ENCODE measurements around the gene SHMT1.
"Not testable (repeated sequence)": the region's sequence is repeated elsewhere in the genome, so short reads cannot be mapped to it uniquely, and the experiment has no call there.

Gene SHMT1

GRCh38 chr17:18326572-18326971, 36.8 kb downstream of the SHMT1 start:
- no peak for DNase-seq

DNA sequence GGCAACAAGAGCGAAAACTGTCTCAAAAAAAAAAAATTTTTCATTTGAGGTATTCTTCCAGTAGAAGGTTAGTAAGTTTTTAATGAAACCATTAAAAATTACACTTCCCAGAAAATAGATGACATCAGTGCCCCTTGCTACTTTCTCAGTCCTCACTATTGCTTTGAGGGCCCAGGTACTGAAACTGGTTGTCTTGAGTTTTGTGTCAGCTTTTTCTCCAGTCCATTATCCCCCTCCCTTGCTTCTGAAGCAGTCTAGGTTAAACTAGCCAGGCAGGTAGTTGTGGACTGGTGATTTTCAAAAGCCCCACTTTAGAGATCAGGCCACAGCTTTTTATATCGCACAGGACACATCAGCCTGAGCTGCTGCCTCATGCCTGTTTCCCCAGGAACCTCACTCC, 37.3 kb downstream of the SHMT1 start:
- no peak for DNase-seq

DNA sequence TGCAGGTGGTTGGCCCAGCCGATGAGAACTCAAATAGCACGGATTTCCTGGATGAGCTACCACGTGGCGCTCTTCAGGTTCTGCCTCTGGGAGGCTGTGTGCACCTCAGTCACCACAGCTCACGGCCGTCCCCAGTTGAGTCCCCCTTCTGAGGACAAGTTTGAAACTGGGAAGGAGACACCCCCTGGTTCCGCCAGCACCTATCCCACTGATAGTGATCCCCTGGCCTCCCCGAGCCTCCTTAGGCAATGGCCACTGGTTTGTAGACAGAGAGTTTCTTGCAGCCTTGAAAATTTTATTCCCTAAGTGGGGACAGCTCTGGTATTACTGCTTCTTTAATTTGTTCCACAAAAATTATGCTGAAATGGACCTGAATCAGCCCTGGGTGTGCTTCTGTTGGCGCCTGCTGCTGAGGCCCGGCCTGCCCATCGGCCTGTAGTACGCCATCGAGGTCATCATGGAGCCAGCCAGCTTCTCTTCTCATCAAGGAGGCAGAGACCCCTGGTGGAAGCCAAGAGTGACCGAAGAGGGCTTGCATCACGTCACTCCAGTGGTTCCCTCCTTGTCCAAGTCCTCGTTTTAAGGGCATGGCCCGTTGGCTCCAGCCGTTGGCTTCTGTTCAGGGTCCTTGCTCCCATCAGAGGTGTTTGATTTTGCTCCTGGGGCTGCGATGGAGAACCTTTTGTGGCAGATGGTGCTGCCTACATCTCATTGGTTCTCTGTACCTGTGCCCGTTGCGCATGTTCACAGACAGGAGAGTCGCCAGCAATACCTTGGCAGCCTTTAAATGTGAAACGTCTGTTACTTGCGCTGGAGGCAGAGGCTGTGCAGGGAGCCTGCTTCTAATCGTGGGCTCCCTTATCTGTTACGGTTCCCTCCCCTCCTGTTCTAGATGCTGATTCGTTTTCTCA, 39.0 kb downstream of the SHMT1 start:
- DNase-seq = no peak

- no peak for DNase-seq
Observed at GRCh38 chr17:18323507-18324139, 39.7 kb downstream of the SHMT1 start.

- DNase-seq = no peak
Observed at GRCh38 chr17:18323007-18323406, 40.3 kb downstream of the SHMT1 start.

- DNase-seq = no peak
Observed at GRCh38 chr17:18322522-18322921, 40.8 kb downstream of the SHMT1 start.

GRCh38 chr17:18321309-18321708, 42.0 kb downstream of the SHMT1 start:
- no peak for DNase-seq

DNA sequence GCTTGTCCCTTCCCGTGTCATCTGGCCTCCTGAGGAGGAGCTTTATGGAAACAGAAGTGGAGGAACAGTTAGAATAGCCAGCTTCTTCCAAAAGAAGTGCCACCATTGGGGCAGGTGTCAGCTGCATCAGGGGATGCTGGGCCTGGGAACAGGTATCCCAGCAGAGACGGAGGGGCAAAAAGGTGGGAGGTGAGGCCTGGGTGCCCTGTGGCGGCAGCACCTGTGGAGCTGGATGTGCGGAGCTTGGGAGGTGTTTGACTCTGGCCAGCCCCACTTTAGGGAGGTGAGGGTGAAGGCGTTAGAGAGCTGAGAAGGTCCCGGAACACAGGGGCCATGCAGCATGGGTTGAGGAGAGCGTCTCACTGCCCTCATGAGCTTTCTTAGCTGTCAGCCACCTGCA, 43.0 kb downstream of the SHMT1 start:
- no peak for DNase-seq

DNA sequence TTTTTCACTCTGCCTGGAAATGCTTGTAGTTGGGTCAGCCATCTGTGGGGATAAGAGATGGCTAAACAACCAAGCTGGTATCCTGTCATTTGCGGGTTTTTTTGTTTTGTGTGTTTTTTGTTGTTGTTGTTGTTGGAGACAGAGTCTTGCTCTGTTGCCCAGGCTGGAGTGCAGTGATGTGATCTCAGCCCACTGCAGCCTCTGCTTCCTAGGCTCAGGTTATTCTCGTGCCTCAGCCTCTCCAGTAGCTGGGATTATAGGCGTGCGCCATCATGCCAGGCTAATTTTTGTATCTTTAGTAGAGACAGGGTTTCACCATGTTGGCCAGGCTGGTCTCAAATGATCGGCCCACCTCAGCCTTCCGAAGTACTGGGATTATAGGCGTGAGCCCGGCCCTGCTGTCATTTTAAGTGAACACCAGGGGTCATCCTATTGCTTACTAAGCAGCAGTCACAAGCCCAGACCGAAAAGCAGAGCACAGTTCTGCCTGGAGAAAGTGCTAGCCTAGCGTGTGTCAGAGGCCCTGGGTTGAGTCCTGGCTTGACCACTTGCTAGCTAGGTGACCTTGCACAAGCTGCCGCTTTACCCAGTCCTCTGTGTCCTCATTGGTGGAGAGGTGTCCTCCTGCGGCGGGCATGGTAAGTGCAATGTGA, 43.6 kb downstream of the SHMT1 start:
- peak in 12 of 51 donors; percentile 10 to 32 (median 18) for DNase-seq

- no peak for DNase-seq
Observed at GRCh38 chr17:18318771-18319450, 44.4 kb downstream of the SHMT1 start.

DNA sequence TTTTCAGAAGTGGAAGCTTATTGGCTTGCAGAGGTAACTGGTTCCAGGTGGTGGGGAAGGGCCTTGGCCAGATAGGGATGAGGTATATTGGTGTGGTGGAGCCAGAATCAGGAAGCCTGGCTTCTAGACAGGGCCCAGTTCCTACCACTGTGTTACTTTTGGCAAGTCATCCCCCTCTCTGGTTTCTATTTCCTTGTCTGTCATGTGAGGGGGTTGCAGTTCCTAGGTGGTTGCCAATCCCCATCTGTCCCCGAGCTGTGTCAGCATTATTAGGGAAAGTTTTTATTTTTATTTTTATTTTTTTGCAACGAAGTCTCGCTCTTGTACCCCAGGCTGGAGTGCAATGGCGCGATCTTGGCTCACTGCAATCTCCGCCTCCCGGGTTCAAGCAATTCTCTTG, 45.2 kb downstream of the SHMT1 start:
- DNase-seq = no peak

- no peak for DNase-seq
Observed at GRCh38 chr17:18315961-18316360, 47.4 kb downstream of the SHMT1 start.

DNA sequence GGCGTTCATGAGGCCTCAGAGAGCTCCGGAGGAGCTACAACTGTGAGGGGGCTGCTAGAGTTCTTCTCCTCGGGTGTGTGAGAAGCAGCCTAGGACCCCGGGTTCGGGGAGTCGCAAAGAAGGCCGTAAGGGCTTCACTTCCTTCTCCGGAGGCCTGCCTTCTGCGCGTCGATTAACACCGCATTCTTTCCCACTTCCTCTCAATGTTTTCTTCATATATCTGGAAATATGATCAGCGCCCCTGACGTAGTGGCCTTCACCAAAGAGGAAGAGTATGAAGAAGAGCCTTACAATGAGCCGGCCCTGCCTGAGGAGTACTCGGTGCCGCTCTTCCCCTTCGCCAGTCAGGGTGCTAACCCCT, 47.8 kb downstream of the SHMT1 start:
- no peak for DNase-seq

DNA sequence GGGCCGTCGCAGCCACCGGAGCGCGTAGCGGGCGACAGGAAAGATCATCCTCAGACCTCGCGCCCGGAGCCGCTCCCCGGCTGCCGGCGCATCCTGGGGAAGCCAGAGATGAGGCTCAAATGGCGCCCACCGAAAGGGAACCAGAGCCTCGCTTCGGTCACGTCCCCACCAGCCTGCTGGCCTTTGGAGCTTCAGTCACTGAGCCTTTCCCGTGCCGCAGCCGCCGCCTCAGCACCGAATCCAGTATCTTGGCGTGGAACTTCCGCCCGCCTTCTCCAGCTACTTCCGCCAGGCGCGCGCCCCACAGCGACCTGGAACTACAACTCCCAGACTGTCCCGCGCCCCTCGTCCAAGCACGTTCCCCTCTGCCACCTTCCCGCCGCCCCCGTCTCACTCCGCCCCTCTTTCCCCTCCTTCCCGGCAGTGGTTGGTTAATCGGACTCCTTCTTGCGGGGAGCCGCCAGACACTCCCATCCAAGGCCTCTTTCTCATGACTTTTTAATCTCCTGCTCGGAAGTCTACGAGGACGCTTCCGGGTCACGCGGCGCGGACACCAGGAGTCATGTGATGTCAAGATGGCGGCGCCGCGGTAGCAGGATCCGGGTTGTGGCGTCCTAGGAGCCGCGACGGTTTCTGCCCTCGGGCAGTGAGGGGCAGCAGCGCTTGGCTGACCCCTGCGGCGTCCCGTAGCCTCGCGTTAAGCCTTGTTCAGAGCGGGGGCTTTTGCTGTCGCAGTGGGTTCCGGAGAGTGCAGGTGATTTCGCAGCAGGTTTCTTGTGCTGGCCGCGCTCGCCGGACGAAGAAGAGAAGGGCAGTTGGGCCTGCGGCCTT, 48.4 kb downstream of the SHMT1 start, which contains the start of the genes SMCR8 and TOP3A:
Gene SMCR8 (plus strand): TSS at position 563 of the 831 bp plus-strand sequence. CDS start 497 bp downstream, outside the sequence.
Gene TOP3A (minus strand): TSS at position 264 of the 831 bp plus-strand sequence. CDS start 216 bp downstream, at position 48.
- DNase-seq = peak; percentile 81 to 100 (median 97)

- peak in 5 of 51 donors; percentile 7 to 55 (median 27) for DNase-seq
Observed at GRCh38 chr17:18314059-18314730, 49.2 kb downstream of the SHMT1 start.

GRCh38 chr17:18309202-18309601, 54.1 kb downstream of the SHMT1 start:
- no peak for DNase-seq

DNA sequence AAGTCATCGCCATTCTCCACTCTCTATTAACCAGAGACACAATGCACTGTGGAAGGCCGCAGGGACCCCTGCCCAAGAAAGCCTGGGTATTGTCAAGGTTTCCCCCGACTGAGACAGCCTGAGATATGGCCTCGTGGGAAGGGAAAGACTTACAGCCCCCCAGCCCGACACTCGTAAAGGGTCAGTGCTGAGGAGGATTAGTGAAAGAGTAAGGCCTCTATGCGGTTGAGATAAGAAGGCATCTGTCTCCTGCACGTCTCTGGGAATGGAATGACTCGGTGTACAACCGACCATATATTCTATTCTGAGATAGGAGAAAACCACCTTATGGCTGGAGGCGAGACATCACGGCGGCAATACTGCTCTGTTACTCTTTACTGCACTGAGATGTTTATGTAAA, 60.1 kb downstream of the SHMT1 start:
- not testable (repeated sequence) for DNase-seq

GRCh38 chr17:18300725-18301480, 62.4 kb downstream of the SHMT1 start:
- DNase-seq = no peak

GRCh38 chr17:18298061-18298460, 65.3 kb downstream of the SHMT1 start:
- not testable (repeated sequence) for DNase-seq
